HG03025 (cell line): ENCODE data around the gene FAF1.

ENCODE experiments used
- ATAC-seq: cut with Tn5 transposase; IDR thresholded peaks from one replicate; pipeline ENCODE4 v1.9.1; 2021; ENCODE audit warnings: mild to moderate bottlenecking, moderate library complexity; ENCODE audit not compliant: unreplicated experiment, low FRiP score

The FAF1 gene

GRCh38 chr1:50471967-50472366 is 488.1 kb downstream of the FAF1 start:
- no peak for ATAC-seq

- ATAC-seq, result no peak
Observed at GRCh38 chr1:50462964-50463363, 497.1 kb downstream of the FAF1 start.

GRCh38 chr1:50458507-50458906 is 501.6 kb downstream of the FAF1 start:
- ATAC-seq, result no peak

DNA sequence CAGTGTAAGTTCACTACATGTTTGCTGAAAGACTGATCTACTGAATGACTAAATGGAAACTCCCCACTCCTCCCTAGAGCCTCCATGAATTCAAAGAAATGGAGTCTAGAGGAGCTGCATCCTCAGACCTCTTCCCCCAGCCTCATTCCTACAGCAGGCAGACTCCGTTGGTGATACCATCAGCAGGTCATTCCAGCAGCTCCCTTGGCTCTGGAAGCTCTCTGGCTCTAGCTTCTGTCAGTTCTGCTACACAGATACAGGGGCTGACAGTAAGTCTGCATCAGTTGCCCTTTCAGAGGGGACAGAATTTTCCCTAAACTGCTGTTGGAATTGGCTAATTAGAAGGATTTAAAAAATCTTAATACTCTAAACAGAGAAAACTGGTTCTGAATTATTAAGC is 505.2 kb downstream of the FAF1 start:
- ATAC-seq, result no peak

DNA sequence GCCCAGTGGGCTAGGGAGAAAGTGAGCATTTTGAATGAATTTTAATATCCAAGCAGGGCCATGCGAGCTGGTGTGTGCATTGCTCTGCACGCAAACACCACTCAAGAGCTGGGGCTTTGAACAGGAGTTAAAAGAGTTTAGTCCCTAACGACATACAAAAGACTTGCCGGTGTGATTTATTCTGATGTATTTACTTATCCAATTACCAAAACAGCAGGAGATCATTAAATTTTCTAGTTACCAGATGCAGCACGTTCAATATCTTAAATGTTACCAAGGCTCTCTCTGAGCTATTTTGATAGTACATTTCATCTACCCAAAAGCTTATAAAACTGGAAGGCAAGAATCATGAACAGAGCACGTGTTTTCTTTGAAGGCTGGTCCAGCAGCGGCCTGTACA is 506.8 kb downstream of the FAF1 start:
- ATAC-seq, result no peak

DNA sequence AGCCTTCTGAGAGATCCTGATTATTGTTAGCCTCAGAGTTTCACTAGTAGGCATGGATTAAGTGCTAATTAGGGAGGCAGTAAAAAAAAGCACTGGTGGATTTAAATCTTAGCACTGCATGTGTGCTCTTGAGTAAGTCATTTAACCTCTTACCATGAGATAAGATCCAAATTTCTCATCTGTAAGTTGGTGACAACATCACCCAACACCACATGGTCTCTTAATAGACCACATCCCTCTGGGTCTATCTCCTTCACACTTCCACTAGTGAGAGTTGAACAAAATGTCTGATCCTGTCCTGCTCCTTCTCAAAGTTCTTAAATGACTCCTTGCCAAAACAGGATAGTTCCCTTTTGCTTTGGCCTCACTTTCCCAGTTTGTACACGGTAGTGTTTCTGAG is 507.4 kb downstream of the FAF1 start:
- no peak for ATAC-seq

DNA sequence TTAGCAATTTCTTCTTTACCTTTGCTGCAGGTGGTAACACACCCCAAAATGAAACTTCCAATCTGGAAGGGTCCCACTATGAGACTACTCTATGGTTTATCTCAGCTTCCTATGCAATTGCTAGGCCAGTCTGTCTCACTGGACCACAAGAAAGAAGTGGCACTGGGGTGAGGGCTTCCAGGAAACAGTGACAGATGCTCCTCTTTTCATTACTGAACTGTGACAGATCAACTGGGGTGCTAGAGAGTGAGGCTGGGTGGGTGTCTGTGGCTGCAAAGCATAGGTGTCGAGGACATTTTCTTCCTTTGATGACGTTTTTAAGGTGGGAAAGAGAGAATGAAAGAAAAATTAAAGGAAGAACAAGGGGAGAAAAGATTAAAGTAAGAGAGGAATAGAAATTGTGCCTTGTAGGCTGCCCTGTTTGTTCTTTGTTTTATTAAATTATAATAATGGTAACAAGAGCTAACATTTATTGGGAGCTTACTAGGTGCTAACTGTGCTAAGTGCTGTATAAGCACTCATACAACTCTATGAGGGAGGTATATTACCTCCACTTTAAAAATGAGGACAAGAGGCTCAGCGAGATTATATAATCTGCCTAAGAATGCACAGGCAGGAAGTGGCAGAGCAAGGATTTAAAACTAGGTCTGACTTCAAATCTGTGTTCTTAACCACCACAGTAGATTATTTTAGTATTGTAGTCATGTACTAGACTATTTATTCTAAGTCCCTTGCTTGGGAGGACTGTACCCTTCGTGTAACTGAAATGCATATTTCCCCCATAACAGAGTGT is 509.0 kb downstream of the FAF1 start:
- no peak for ATAC-seq

GRCh38 chr1:50447961-50448360 is 512.1 kb downstream of the FAF1 start:
- ATAC-seq, result no peak

GRCh38 chr1:50441183-50441582 is 518.9 kb downstream of the FAF1 start:
- no peak for ATAC-seq

- no peak for ATAC-seq
Observed at GRCh38 chr1:50438945-50439344, 521.1 kb downstream of the FAF1 start.

GRCh38 chr1:50436489-50436888 is 523.6 kb downstream of the FAF1 start:
- no peak for ATAC-seq

DNA sequence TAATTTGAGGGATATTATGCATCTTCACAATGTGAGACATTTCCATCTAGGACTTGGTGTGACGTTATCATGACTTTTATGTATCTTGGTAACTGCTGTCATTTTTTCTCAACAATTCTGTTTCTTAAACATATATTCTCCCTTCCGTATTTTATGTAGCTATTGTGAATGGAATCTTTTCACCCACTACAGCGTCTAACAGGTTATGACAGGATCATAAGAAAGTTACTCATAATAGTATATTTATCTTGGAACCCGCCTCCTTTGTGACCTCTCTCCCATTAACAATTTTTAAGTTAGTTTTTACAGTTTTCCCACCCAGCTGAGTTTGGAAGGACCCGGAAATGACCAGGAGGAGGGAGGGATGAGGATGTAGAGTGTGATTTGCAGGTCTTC is 530.1 kb downstream of the FAF1 start:
- no peak for ATAC-seq

DNA sequence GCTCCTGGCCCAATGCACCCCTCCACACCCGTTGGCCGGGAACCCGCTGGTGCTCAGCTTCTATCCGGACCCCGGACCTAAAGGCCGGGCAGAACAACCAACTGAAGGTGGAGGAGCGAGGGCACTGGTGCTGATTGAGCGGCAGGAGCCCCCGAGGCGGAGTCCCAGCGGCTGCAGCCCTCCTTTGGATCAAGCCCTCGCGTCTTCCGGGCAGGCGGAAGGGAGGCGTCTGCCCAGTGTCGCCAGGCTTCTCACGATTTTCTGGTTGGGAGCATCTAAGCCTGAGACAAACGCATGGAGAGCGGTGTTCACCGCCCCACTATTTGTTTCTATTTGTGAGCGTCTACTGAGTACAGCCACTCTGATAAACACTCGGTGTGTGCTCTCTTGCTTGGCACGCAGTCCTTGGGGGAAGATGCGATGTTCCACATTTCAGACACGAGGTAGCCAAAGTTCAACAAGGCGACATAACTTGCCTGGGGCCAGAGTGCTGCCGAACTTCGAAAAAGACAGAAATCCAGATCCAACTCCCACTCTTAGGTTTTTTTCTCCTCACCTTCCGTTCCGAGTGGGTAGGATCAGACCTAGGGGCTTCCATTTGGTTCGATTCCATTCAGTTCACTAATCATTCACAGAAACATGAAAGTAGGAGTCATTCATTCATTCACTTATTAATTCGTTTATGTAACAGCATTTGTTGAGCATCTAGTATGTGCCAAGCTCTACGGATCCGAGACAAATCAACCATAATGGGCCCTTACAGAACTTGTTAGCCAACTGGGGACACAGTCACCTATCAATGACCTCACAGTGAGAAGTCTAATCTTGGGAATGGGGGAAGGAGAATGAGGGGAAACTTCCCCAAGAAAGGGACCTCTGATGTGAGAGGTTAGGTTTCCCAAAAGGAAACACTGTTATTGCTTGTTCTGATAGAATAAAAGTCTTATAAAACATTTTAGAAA is 532.0 kb downstream of the FAF1 start:
- ATAC-seq, result no peak

- no peak for ATAC-seq
Observed at GRCh38 chr1:50427086-50427817, 532.8 kb downstream of the FAF1 start.

GRCh38 chr1:50426702-50427085 is 533.4 kb downstream of the FAF1 start:
- ATAC-seq, result no peak

- no peak for ATAC-seq
Observed at GRCh38 chr1:50426108-50426700, 533.9 kb downstream of the FAF1 start.

DNA sequence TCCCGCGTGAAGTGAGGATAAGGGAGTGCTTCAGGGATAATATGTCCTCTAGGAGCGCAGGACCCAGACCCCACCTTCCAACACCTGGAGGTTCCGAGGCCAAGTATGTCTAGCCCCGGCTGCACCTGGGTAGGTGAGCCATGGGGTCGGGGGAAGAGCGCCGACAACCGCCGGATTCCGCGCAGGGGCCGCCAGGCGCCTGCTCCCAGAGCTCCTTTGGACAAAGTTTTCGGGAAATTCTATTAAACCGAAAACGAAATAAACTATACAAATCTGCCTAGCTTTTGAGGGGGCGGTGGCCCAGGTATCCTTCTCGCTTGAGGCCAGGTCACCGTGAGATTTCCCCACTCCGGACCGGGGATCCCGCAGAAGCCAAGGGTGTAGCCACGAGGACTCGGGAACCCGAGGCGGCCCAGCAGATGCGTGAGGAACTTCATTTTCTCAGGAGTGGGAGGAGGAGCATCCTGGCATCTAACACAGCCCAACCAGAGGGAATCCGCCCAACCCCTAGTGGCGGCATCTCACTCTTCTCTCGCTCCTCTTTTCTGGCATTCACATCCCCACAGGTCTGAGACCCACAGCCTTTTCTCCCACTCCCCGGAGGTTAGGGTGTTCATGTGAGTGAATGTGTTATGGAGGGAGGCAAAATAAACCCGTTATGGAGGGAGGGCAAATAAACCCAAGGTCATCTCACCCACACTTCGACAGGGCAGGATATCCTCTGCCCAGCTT is 534.5 kb downstream of the FAF1 start:
- ATAC-seq, result no peak

DNA sequence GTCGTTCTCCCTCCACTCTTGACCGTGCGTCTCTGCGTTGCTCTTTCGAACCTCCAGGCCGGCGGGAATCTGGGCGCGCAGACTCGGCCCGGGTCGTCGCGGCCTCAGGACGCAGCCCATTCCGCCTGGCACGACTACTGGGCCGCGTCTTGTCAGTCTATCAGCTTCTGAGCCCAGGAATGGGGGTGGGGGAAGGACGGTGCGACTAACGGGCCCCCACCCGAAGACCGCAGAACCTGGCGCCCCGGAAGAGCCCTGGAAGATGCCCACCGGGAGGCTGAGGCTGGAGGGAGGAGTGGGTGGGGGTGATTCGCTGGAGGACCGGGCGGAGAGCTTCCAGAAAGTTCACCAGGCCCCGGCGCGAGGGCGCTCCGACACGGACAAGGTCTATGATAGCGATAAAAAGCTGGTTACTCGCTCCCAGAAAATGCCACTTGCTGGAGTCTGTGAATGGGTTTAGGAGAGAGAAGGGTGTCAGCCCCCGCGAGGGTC is 535.1 kb downstream of the FAF1 start:
- no peak for ATAC-seq

GRCh38 chr1:50424045-50424883 is 535.8 kb downstream of the FAF1 start:
- ATAC-seq, result no peak
